GM19240 (cell line): ENCODE measurements around the gene POLR2H.

Source experiments
- DNase-seq: peaks from one replicate; pipeline ENCODE4 v3.0.0; 2011; ENCODE audit warnings: low spot score; ENCODE audit not compliant: insufficient read length

The POLR2H gene

DNA sequence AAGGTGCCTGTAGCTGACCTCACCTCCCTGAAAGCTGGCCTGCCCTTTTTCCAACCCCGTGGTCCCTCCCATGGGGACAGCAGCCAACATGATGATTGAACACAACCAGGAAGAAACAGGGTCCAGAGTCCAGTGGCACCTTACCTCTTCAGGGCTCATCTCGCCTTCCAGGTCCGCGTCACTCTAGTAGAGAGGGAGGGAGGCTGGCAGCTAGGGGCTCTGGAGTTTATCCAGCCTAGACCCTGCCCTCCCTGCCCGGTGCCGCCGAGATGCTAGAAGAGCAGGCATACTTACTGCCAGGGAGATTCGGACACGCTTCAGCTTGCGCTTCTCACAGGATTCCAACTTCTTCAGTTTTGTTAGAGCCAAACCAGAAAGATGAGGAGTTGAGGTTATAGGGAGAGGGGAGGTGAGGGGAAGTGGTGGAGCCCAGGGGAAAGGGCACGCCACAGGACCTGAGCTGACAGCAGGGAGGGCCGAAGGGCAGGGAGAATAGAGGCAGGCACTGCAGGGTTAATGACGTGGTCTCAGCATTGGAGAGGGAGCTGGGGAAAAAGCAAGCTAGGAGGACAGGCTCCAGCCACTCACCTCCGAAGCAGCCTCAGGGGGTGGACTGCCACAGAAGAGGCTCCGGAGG, 9.2 kb upstream of the POLR2H start:
- no peak for DNase-seq

DNA sequence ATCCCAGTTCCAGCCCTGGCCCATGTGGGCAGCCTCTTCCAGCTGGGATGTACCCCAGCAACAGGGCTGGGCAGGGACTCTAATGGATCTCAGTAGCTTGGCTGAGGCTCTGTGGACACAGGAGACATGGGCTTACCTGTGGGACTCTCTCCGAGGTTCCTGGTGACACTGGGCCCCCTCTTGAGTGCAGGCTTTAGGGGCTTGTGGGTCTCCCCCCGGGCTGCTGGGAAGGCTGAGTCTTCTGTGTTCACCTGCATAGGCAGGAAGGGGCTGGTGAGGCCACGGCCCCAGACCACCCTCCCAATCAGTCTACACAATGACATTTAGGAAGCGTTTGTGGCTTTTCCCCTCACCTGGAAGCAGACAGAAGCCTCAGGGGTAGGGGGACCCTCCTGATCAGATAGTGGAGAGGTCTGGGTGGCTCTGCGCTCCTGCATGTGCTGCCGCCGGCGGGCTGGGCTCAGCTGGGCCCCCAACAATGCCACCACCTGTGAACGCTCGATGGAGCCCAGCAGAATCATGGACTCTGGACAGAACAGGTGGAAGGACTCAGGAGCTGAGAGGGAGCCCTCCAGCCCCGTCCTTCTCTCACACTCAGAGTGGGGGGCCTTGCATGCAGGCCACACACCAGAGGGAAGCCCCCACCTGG, 8.5 kb upstream of the POLR2H start:
- no peak for DNase-seq

GRCh38 chr3:184353546-184353941, 8.0 kb upstream of the POLR2H start:
- no peak for DNase-seq

DNA sequence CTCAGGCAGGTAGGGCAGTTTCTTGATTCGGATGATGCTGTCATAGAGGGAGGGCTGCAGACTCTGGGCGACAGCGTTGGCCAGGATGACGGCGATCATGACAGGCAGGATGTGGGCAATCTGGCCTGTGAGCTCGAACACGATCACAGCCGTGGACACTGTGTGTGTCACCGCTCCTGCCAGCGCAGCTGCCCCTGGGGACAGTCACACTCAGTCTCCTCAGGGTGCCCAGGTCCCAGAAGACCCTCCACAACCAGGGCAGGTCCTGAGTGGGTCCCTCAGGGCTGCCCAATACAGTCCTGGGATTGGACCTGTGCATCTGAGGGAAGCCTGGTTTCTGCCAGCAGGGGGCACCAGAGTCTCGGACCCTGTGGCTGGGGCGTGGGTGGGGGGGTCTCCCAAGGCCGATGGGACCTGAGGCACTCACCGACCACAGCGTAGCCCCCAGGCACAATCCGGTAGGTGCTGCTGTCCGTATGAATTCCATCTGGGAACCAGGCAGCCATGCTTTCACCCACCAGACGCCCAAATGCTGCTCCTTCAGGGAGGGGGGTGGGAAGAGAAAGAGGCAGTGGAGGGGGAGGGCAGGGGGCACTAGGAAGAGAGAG, 7.3 kb upstream of the POLR2H start:
- no peak for DNase-seq

DNA sequence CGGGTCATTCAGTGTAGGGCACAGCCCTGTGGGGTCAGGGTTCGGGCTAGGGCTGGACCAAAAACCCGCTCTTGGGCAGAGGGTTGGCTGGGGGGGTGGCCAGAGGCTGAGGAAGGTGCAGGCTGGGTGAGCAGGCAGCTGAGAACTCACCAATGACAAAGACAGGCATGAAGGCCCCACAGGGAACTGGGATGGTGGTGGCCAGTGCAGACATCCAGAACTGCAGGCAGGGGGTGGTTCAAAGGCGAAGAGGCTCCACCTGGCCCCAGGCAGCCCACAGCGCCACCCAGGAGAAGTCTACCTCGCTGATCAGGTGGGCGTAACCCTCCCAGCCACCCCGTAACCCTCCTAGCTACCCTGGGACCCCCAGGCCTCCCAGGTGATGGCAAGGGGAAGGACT, 6.8 kb upstream of the POLR2H start:
- no peak for DNase-seq

- no peak for DNase-seq
Measured at GRCh38 chr3:184355261-184356040, 6.1 kb upstream of the POLR2H start.

DNA sequence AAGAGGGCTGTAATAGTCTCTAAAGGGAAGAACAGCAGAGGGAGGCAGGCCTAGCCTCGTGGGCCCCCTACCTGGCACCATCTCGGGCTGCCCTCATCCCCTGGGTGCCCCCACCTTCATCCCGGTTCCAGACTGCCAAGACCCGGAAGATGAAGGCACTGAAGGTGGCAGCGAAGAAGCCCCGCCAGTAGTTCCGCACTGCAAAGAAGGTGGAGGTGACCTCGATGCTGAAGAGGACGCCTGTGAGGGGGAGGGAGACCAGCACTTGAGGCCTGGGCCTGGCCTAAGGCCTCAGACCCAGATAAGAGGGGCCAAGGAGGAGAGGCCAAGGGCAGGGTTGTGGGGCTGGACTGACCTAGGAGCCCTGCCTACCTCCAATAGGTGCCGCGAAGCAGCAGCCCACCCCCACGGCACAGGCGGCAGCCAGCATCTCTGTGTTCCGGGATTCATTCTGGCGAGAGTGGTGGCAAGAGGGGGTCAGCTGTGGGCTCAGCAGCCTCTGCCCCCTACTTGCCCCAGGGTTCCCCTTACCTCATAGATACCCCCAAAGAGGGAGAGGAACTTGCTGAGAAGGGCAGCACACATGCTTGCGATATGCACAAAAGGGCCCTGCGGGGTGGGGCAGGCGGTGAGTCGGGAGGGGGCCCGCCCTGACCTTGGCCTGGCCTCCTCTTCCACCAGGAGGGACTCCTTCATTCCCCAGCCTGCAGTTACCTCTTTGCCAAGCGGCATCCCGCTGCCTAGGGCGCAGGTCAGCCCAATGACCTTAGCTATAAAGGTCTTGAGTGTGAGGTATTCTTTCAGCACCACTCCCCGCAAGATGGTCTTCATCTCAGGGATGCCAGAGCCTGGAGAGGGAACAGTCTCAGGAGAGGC, 4.0 kb upstream of the POLR2H start:
- DNase-seq: no peak

DNA sequence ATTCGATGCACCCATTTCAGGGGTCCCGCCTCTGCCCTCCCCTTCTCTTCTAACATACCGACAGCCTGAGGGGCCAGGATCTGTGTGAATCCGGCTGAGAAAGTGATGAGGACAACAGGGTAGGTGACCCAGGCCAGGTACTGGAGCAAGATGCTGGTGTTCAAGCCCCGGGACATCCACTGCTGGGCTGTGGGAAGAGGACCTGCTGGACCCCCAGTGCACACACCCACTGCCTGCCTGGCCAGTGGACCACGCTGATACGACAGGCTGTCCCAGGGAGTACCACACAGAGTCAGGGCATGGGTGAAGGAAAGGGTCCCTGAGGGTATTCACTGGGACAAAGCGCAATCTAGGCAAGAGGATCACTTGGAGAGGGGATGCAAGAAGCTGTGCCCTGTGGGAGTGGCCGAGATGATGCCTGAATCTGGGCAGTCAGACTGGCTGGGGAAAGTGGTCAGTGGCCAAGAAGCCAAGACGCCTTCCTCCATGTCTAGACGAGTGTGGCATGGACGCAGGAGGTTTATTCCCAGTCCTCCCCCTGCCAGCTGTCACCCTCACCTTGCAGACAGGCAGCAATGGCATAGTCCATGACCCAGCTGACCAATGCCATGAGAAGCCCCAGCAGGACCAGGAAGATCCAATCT, 3.3 kb upstream of the POLR2H start:
- no peak for DNase-seq

DNA sequence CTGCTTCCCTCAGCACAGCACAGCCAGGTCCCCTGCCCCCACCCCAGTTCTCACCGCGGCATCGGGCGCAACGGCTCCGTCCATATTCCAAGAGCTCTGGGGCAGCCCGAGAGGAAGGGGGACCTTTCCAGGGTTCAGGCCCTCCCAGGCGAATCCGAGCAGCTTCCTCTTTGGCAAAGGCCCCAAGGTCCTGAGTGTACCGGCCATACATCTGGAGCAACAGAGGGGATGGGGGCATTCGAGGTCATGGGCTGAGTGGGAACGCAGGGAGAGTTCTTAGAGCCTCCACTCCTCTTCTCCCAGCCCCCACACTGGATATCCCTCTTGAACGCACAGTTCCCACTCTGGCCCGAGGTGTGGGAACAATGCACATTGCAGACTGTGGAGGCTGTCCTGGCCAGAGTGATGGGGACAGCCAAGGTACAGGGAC, 2.6 kb upstream of the POLR2H start:
- no peak for DNase-seq

GRCh38 chr3:184359610-184360009, 1.9 kb upstream of the POLR2H start:
- DNase-seq: no peak

DNA sequence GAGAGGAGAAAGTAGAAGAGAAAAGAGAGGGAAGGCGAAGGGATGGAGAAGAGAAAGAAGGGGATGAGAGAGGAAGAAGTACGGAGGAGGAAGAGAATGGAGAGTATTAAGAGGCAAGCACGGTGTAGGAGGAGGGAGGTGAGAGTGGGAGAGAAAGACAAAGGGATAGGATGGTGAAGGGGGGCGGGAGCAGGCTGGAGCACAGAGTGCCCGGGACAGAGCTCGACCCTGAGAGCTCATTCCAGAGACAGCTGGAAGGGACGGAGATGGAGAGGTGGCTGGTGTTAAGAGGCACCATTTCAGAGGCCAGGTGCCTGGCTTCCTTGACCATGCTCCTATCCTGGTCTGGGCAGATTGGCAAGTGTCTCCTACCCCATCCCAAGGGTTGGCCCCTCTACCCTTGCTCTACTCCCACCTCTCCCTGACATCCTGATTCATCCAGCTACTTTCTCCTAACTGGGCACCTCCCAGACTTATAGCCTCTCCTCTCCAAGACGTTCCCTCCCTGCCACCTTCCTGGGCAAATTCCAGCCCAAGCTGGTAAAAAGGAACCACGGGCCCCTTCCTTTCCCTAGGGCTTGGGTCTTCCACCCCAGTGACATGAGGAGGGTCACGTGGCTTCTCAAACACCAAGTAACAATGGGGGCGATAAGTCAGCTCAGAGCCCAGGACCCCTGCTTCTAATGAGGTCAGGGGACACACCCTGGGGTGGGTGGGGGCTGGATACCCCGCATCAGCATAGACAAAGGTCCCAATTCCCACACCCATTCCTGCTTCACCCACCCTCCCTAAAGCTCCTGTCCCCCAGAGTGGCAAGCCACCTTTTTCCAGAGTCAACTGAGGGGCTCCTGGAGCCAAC, 1.2 kb upstream of the POLR2H start:
- DNase-seq: no peak

DNA sequence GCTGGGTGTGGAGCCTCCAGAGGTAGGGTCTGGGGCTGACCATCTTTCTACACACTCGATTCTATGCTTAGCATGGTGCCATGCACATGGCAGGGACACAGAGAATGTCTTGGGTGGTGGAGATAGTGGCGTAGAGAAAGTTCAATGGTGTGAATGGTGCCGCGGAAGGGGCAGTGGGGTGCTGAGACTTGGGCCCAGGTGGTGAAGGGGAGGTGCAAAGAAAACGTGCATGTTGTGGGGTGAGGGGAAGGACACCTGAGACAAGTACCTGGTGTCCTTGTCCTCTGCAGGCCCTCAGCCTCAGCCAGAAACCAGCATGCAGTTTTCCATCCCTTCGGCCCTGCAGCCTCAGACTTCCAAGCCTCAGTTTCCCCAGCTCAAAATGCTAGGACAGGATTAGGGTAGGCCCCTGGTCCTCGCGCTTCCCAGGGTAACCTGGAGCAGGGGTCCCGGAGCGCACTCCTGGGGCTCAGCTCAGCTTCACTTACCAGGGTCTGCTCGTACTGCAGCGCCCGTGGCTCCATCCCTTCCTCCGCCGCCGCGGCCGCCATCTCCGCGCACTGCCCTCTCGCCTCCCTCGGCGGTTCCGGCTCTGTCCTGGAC, 480 bp upstream of the POLR2H start:
- no peak for DNase-seq

GRCh38 chr3:184361932-184362667, 590 bp downstream of the POLR2H start:
- DNase-seq: no peak

DNA sequence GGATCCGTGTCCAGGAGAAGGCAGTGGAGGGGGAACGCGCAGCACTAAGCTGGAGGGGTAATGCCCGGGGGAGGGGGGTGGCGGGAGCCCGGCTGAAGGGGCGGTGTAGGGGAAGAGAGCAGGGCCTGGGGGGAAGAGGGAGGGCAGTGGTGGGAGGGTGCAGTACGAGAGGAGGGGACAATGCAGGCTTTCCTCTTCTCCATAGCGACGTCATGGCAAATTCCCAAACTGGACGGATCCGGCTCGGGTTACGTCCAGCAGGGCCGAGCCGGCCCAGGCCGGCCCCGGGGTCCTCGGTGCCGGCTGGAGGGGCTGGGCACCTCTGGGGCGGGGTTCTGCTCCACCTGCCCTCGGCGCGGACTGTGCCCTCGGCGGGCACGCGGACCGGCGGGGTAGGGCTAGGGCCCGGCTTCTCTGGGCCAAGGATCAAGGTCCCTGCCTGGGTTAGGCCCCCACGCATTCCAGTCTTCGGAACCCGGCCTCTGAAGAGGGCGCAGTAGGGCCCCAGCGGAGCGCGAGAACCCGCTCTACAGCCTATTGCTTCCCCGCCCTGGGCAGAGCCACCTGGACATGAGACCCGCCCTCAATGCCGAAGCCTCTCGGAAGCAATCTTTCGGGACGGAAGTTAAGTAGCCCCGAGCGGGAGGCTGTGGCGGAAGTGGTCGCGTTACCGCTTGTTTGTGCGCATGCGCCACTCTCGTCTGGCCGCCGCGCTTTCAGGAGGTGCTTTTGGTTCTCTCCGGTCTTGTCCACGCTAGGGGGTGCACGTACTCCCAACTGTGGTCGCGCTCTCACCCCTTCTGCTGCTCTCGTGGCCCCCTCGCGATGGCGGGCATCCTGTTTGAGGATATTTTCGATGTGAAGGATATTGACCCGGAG, 1.4 kb downstream of the POLR2H start:
- peak; percentile 93 for DNase-seq

- DNase-seq: no peak
Measured at GRCh38 chr3:184366619-184367289, 5.2 kb downstream of the POLR2H start.

DNA sequence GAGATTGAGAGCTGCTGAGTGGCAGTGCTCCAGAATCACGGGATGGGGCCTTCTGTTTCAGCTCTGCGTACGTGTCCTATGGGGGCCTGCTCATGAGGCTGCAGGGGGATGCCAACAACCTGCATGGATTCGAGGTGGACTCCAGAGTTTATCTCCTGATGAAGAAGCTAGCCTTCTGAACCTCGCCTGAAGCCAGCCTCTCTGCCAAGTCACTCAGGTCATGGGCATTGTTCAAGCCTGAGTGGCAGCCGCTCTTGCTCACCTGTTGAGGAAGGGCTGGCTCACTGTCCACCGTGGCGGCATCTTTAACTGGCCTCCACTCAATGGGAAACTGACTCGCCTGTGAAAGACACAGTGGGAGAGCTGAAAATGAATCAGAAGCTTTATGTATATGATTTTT, 6.6 kb downstream of the POLR2H start:
- no peak for DNase-seq

DNA sequence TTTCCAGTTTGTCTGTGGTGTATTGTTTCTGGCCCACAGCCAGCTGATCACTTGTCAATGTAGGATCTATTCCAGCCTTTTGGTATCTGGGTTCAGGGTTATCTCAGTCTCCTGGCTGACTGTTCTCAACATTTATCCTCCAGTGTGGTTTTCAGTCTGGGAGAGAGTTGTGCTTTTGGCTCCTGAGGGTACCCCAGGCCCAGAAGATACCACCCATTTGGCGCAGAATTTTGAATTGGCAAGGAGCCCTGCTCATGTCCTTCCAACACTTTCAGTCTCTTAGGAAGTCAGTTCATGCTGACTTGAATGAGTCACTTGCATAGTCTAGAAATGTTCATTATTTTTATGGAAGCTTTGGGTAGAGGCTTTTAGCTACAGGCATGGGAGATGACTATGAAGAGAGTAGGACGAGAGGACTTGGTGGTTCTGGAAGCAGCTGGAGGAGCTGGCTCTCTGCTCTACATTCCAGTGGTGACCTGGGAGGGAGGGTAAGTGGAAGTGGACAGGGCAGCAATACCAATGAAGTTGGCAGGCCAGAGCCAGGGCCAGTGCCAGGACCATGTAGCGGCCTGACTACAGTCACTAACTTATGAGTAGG, 7.2 kb downstream of the POLR2H start:
- DNase-seq: no peak
